ENCODE measurements around the gene NUP43.
A peak's percentile ranks its signal among the peaks of the same experiment; 100 is the strongest.
"Not testable (repeated sequence)": the region's sequence is repeated elsewhere in the genome, so short reads cannot be mapped to it uniquely, and the experiment has no call there.

NUP43 gene

DNA sequence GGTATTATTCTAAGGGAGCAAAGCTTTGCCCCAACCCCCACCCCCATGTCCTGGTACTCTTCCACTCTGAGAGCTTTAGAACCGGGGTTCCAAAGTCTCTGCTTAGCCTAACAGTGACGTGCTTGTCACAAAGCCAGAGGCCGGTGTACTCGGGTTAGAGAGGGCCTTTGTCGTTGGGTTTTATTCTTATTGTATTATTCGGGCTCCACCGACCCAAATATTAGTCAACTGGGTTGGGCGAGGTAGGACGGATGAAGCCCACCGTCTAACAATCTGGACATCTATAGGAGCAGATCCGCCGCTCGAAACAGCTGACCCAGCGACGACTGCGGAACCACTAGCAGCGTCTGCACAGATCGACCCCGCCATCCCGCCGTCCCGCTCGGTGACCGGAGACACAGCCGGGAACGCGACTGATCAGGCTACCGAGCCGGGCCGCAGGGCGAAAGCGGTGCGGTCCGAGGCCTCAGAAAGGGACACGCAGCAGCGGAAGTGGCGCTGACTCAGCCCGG is 2.8 kb upstream of the NUP43 start:
- DNase-seq: not testable (repeated sequence)

DNA sequence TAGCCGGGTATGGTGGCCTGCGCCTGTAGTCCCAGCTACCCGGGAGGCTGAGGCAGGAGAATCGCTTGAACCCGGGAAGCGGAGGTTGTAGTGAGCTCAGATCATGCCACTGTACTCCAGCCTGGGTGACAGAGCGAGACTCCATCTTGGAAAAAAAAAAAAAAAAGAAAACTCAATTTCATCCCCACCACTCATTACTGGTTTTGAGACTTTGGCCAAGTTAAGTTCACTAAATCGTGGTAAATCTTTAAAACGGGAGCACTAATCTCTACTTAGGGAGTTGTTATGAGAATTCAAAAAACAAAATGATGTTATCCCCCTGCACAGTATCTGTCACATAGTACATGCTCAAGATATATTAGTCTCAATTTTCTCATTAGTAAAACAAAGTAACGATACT is 1.1 kb downstream of the NUP43 start:
- DNase-seq: not testable (repeated sequence)

GRCh38 chr6:149734915-149735314 is 11.4 kb downstream of the NUP43 start:
- DNase-seq: no peak

GRCh38 chr6:149733089-149733720 is 13.1 kb downstream of the NUP43 start:
- DNase-seq: no peak

- DNase-seq: no peak
These were observed 16.5 kb downstream of the NUP43 start for GRCh38 chr6:149729824-149730223.

GRCh38 chr6:149728499-149729234 is 17.7 kb downstream of the NUP43 start:
- DNase-seq: no peak

DNA sequence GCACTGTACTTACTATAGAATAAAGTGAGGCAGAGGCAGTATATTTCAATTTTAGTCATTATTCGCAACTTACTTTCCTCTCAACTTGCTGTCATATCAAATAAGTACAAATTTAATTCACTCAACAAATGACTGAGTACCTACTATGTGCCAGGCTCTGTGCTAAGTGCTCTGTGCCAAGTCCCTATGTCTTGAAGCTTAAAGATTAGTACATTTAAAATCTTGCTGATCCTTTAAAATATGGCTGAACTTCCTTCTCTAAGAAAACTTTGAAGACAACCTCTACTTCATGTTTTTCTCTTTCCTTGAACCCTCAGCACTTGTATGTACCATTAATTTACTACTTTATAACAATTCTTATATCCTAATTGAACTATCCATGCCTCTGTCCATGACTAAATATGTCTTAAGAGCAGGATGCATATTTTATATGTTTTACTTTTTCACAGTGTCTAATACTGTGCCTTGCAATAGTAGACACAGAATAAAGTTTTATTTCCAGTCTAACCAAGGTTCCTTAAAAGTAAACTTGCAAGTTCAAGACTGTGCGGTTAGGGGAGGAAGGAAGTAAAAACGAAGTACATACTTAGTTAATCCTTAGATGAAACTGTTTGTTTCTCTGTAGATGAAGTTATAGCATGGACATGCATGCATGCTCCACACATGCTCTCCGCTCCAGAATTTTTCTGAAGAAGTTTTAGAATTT is 18.4 kb downstream of the NUP43 start:
- no peak for DNase-seq

GRCh38 chr6:149725785-149726184 is 20.5 kb downstream of the NUP43 start:
- DNase-seq: no peak

DNA sequence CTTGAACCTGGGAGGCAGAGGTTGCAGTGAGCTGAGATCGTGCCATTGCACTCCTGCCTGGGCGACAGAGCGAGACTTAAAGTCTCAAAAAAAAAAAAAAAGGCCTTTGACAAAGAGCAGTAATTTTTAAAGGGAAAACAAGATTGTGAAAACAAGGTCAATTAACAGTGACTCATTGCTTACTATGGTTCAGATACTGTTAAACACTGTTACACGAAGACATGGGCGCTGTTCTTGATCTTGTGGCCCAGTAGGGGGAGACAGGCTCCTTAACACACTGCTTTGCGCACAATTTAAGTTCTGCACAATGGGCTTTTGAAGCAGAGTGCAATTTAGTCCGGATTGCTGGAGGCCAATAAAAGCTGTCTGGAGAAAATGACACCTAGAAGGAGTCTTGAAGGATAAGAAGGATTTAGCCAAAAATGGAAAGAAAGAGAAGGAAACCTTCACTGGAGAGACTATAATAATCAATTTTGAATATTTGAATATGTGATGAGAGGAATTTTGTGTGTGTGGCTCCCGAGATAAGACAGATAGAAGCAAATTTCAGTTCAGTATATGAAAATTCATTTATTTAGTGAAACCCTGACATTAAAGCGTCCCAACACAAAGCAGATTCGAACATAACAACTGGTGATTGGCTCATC is 22.4 kb downstream of the NUP43 start:
- DNase-seq: peak; percentile 36

DNA sequence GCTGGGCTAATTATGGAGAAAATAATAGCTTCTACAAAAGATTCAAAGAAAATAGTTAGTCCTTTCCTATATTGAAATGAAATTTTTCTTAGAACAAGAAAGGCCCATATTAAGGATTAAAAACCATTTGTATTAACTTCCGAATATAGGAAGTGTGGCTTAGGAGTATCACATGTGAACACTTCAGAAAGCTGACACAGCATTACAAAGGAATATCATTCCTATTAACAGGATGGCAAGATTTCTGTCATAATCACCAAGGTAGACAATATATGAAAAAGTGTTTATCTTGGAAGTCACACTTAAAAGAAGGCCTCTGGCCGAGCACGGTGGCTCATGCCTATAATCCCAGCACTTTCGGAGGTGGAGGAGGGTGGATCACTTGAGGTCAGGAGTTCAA is 23.1 kb downstream of the NUP43 start:
- DNase-seq: no peak

DNA sequence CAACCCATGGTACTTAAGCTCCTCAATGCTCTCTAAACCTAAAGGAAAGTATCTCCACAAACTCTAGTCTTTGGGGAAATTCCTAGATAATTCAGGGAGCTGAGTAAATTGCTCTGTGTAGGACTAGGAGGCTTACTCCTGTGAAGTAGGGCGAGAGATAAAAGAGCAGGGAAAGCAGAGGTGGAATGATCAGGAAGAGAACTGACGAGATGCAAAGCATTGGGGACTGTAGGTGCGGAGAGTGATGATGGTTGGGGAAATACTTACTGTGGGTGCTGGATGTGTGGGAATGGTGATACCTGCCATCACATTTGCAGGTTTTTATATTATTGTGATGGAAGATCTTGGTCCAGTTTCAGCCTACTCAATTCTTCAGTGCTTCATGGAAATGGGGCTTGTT is 26.8 kb downstream of the NUP43 start:
- DNase-seq: no peak

DNA sequence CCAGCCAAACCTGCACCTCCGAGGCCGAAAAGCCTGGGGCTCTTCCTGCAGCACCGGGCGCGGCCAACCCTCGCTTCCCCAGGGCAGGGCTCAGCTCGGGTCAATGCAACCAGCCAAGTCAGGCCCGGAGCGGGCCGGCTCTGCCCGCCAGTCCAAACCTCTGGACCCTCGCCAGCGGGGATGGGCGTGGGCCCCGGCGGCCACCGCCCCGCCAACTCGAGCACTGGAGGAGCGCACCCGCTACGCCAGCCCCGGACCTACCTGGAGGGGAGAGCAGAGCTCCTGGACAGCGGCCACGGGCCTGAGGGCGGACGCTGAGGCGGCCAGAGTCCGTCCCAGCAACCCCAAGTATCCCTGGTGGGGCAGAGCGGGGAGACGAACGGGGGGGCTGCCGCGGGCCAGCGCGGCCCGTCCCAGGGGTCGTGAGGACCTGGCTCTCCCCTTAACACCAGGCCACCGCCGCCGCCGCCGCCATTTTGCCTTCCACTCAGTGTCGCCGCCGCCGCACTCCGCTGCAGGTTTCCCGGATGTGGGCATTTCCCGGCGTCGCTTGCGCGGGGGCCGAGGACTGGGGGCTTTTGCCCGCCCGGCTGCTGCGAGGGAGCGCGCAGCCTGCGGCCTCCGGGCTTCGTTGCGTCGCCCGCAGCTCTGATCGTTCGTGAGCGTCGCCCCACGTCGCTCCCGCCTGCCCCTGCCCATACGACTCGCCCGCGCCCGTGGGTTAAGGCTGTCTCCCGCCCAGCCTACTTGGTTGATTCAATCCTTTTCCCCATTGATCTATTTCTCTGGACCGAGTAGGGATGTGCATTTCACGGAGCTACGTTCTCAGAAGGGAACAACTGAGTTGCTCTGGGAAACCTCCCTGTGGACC is 28.5 kb downstream of the NUP43 start, which contains the start of gene LATS1:
LATS1 (minus strand) TSS at position 514 of the 871 bp plus-strand sequence. CDS start 15,975 bp downstream, outside the sequence.
- DNase-seq: peak; percentile 95

DNA sequence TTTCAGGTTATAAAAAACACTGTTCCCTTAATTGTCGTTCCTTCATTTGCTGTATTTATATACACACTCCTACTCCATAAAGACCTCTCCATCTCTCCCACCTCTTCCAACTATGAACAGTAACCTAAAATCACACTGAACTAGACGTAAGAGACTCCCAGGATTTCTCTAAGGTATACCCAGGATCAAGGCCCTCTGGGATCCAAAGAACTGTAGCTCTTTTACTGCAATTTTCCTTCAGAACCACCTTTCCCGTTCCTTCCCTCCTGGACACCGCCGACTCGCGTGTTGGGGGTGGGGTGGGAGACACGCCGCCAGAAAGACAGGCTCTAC is 29.1 kb downstream of the NUP43 start:
- no peak for DNase-seq

DNA sequence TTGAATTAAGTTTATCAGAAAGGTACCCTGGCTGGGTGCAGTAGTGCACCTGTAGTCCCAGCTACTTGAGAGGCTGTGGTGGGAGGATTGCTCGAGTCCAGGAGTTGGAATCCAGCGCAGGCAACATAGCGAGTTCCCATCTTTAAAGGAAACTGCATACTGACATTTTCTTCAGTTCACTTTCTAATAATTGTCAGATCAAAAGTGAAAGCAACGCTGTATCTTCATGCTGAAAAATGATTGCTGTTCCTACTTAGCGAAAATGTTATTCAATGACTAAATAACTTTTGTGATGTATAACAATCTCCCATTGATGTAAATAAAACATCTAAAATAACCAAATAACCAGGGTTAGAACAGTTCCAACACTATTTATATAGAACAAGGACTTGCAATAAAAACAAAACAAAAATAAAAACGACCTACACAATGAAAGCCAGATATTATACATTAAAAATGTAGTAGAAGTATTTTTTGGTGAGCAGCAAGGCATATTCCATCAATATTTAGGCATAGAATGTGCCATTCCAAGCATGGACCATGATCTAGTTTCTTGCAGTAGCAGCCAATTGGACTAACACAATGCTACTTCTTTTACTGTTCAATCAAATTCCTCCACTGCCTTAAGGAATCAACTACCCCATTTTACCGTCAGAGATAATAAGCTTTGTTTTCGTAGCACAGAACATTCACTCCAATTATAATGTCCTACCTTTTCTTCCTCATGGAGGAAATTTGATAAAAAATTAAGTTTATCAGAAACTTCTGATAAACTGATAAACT is 30.0 kb downstream of the NUP43 start:
- DNase-seq: no peak

DNA sequence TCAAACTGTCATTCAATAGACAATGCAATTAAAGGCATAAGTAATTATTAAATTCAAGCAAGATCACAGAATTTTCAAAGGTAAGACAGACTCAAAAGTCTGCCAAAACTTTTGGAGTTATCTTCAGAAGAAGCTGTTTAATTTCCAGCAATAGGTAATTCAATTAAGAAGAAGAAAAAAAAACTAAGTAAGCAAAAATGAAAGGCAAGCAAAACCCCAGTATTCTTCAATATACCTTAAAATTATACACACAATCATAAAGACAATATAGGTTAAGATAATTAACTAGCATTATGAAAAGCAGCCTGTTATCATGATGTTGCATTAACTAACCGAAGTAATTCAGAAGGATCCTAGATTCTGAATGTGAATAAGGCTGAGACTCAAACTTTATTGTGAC is 31.9 kb downstream of the NUP43 start:
- DNase-seq: no peak

DNA sequence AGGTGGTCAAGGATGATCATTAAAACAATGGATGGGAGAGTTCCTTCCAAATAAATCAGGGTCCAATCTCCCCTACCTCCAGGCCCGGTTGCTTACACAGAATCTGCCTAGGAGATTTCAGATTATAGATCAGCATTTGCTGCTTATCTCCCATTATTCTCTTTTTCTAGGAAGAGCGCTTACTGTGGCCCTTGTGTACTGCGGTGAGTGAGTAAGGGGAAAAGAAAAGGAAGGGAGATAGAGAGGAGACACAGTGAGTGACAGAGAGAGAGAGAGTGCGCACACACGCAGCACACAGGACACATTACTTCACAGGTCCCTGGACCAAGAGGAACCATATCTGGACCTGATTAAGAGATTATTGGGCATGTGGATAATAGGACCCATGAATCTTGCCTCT is 34.6 kb downstream of the NUP43 start:
- DNase-seq: no peak

DNA sequence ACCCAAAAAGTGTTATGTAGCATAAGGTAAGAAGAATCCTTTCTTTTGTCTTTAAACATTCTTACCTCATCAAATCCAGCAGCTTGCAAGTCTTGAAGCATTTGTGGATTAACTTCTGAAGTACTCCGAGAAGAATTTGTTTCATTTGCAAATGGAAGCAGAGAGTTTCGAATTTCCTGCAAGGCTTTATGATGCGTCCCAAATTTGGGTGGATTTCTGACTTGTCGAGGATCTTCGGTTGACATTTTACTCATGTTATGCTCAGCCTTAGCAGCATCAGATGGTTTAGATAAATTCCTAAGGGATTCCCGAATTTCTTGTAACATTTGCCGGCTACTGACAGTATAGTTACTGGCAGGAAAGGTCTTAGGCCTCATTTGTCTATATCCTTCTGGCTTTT is 44.6 kb downstream of the NUP43 start:
- no peak for DNase-seq

- no peak for DNase-seq
These were observed 47.2 kb downstream of the NUP43 start for GRCh38 chr6:149699150-149699549.

DNA sequence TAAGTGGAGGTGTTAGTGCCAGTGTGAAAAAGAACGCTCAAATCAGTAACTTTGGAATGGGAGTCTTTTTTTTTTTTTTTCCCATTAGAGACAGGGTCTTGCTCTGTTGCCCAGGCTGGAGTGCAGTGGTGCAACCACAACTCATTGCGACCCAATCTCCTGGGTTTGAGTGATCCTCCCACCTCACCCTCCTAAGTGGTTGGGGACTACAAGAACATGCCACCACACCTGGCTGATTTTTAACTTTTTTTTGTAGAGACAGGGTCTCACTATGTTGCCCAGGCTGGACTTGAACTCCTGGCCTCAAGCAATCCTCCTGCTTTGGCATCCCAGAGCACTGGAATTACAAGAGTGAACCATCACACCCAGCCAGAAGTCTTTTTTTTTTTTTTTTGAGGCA is 48.2 kb downstream of the NUP43 start:
- no peak for DNase-seq

DNA sequence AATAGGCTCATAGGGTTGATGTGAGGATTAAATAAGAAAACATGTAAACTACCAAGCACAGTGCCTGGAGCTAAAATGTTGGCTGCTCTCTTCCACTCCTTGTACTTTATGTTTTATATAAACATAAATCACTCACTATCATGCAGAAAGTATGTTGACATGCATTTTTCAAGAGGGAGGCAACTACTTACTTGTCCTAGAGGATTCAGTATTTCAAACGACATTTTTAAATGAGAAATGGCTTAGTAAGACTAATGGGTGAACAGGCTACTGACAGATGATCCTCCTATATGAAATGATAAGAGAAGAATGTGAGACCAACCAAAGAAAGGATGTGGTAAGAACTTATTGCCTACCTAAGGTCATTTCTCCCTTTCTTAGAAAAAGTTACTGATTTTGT is 49.4 kb downstream of the NUP43 start:
- DNase-seq: no peak

DNA sequence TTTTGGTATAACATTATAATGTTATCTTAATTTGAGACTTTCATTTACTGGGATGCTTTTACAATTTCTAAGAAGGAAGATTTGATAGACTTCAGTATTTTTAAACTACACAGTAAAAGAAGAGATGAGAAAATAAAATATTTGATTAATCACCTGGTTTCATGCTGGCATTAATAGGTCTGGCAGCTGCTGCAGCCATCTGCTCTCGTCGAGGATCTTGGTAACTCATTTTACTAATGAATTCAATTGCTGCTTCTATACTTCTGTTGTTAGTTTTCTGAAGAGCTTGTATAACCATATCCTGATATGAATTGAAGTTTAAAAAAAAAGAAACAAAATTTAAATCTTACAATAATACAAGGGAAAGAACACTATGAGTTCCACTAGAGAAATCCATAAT is 51.4 kb downstream of the NUP43 start:
- no peak for DNase-seq

GRCh38 chr6:149691201-149691600 is 55.1 kb downstream of the NUP43 start:
- DNase-seq: no peak
